ENCODE data around the gene EPHA4. TPM values are rescaled to one million over a fixed set of nuclear protein-coding genes. Genes with fewer than 3 reads are reported as not detected.

The EPHA4 gene
- total and polyA plus RNA-seq, 2 of the 4 experiments (the other 2 are of a cell fraction) = 36.9 to 132 TPM

DNA sequence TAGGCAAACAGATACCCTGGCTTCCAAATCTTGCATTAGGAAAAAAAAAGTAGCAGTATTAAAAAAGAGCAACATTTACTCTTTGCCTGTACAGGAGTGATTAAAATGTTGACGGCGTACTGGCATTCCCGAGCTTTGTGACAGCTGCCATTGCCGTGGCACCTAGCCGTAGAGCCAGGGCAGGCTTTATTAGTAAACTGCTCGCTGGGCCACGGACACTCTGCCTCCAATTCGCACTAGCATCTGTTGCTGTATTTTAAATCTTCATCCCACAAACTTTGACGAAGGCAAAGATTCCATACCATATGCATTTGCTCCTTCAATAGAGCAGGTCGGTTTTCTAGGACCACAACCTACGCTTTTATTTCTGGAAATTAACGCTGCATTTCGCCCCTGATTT lies 44.5 kb upstream of the EPHA4 start:
- Histone ChIP-seq H2AFZ (replicated peaks; ENCODE audit: low read length, poor library complexity) (peak overlapping the region; percentile 32), H3K27ac (ENCODE audit: insufficient read depth, low read length) (no peak overlapping the region), H4K5ac (ENCODE audit: low read depth, low read length) (no peak overlapping the region), H2BK120ac (ENCODE audit: low read depth, low read length) (no peak overlapping the region), H3K14ac (replicated peaks; ENCODE audit: low read depth, low read length) (no peak overlapping the region), H2BK5ac (ENCODE audit: low read depth, low read length, poor library complexity, severe bottlenecking) (no peak overlapping the region), H3K23ac (ENCODE audit: low read depth, low read length) (no peak overlapping the region), H3K36me3 (ENCODE audit: control insufficient read depth, insufficient read depth, low read length) (no peaks in the 10 kb centered on the region), H2BK15ac (ENCODE audit: low read depth, low read length) (no peak overlapping the region), H2AK9ac (replicated peaks; ENCODE audit: low read depth, low read length, poor library complexity) (no peak overlapping the region), H3K56ac (ENCODE audit: extremely low read depth, insufficient read depth, low read length) (no peak overlapping the region), H3K9me1 (ENCODE audit: insufficient read depth, low read length) (no peaks in the 10 kb centered on the region), H3K4me2 (ENCODE audit: low read depth, low read length) (no peak overlapping the region), H3K79me1 (ENCODE audit: low read depth in 1 of 2, low read length in 2 of 2) (no peaks in the 10 kb centered on the region), H3K4me1 (ENCODE audit: control insufficient read depth, insufficient read depth, low read length) (no peaks in the 10 kb centered on the region), H3K9ac (ENCODE audit: low read depth, low read length) (no peak overlapping the region), H2AK5ac (ENCODE audit: low read depth, low read length) (no peak overlapping the region), H4K91ac (ENCODE audit: insufficient read depth, low read depth, low read length) (no peak overlapping the region), H3K4me3 (ENCODE audit: insufficient read depth, low read depth, low read length) (no peak overlapping the region), H2BK20ac (ENCODE audit: low read depth, low read length) (no peak overlapping the region), H3K18ac (ENCODE audit: low read depth, low read length) (no peak overlapping the region), H4K20me1 (ENCODE audit: insufficient read depth, low read length) (no peaks in the 10 kb centered on the region), H3K27me3 (ENCODE audit: control insufficient read depth, insufficient read depth, low read length) (no peaks in the 10 kb centered on the region), H3K9me3 (ENCODE audit: control insufficient read depth, insufficient read depth, low read length) (no peaks in the 10 kb centered on the region), H3K4ac (ENCODE audit: low read depth, low read length) (no peak overlapping the region), H4K8ac (ENCODE audit: low read depth in 2 of 2, low read length in 2 of 2) (no peak overlapping the region)
- BruUV-seq (replicated peaks) = no TSS peak
- WGBS, 2 experiments (ENCODE audit: extremely low coverage in 2 of 2, insufficient read length in 1 of 2) = 91% methylated on average over 7 of the region's 13 CpGs; no CpG with 5 or more reads in 1 of the 2 experiments
- dilution Hi-C loops (cut with HindIII; ENCODE audit: low sequenced_read_pairs, unreplicated experiment) (no loop called here), in situ Hi-C loops (cut with MboI; ENCODE audit: low sequenced_read_pairs) (no loop called here), intact Hi-C loops (cut with micrococcal nuclease) (no loop called here)
- ChIA-PET POLR2A (ENCODE audit: unreplicated experiment) (no interaction called here), CTCF (interaction anchor here (0.7 kb wide), 1 partner anchor 37 kb away, joined by 3 read pairs; no protein-coding TSS in a partner anchor)
- no peak for DNase-seq
- ATAC-seq (ENCODE audit: low read depth) = no peak
- no peak for TF ChIP-seq MXI1 (IDR thresholded peaks at IDR 0.05; ENCODE audit: borderline replicate concordance, low read depth, low read length)
- TF ChIP-seq, protein P1, sequence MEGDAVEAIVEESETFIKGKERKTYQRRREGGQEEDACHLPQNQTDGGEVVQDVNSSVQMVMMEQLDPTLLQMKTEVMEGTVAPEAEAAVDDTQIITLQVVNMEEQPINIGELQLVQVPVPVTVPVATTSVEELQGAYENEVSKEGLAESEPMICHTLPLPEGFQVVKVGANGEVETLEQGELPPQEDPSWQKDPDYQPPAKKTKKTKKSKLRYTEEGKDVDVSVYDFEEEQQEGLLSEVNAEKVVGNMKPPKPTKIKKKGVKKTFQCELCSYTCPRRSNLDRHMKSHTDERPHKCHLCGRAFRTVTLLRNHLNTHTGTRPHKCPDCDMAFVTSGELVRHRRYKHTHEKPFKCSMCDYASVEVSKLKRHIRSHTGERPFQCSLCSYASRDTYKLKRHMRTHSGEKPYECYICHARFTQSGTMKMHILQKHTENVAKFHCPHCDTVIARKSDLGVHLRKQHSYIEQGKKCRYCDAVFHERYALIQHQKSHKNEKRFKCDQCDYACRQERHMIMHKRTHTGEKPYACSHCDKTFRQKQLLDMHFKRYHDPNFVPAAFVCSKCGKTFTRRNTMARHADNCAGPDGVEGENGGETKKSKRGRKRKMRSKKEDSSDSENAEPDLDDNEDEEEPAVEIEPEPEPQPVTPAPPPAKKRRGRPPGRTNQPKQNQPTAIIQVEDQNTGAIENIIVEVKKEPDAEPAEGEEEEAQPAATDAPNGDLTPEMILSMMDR (conservative IDR thresholded peaks at IDR 0.05; ENCODE audit: low read depth, low read length) = no peak
- TF ChIP-seq FOS (IDR thresholded peaks at IDR 0.05; ENCODE audit: low read depth, low read length) = no peak
- TF ChIP-seq RCOR1 (IDR thresholded peaks at IDR 0.05; ENCODE audit: insufficient replicate concordance, low read length) = no peak
